Measurements from ENCODE around the gene FAM78A. TPM values are rescaled to one million over a fixed set of nuclear protein-coding genes. Genes with fewer than 3 reads are reported as not detected.
A peak's percentile ranks its signal among the peaks of the same experiment; 100 is the strongest.

FAM78A gene
- polyA plus RNA-seq, 3 donors, result 6.4 to 40.6 (median 7.2) TPM

GRCh38 chr9:131310833-131311554, 34.7 kb upstream of the FAM78A start:
- peak overlapping the region; percentile 49 for H3K4me2 ChIP-seq (replicated peaks; ENCODE audit: extremely low read depth, low read length, poor library complexity, severe bottlenecking)

More at GRCh38 chr9:131310833-131311554, 34.7 kb upstream of the FAM78A start:
- peak; percentile 5 to 20 (median 6) for DNase-seq
- Mint-ChIP-seq H3K4me3 (peak overlapping the region; percentile 58 to 76), H3K27ac (no peak overlapping the region), H3K9me3 (peaks cover 0 to 4% (median 0%) of the 10 kb centered on the region in 7 donors), H3K27me3 (ENCODE audit: low read depth in 3 of 3) (peaks cover 2 to 12% (median 6%) of the 10 kb centered on the region in 3 donors), H3K4me1 (peaks cover 10% of the 10 kb centered on the region), H3K36me3 (no peaks in the 10 kb centered on the region)
- WGBS (ENCODE audit: insufficient coverage), result 26% methylated on average over 13 of the region's 20 CpGs
- Histone ChIP-seq H4K20me1 (ENCODE audit: insufficient read depth, low read length) (no peaks in the 10 kb centered on the region), H3K9ac (ENCODE audit: insufficient read depth, low read length, poor library complexity, severe bottlenecking) (peak overlapping the region; percentile 21), H3K4me3 (replicated peaks in 1 of 3; ENCODE audit: low read depth in 2 of 3, low read length in 3 of 3) (no peak overlapping the region), H3K27ac (ENCODE audit: low read depth in 1 of 2, low read length in 2 of 2) (no peak overlapping the region), H3K27me3 (ENCODE audit: control insufficient read depth in 2 of 2, insufficient read depth in 2 of 2, low read length in 2 of 2) (peaks cover 0 to 5% of the 10 kb centered on the region in 2 donors), H3K4me1 (ENCODE audit: control insufficient read depth in 1 of 2, insufficient read depth in 2 of 2, low read length in 2 of 2) (peaks cover 3 to 7% of the 10 kb centered on the region in 2 donors), H2AFZ (ENCODE audit: insufficient read depth, low read depth, low read length, poor library complexity, severe bottlenecking) (peak overlapping the region; percentile 78), H3K36me3 (replicated peaks in 1 of 2; ENCODE audit: control insufficient read depth in 1 of 2, insufficient read depth in 2 of 2, low read length in 2 of 2) (no peaks in the 10 kb centered on the region), H3K79me2 (ENCODE audit: insufficient read depth, low read length) (no peaks in the 10 kb centered on the region), H3K9me3 (replicated peaks in 1 of 2; ENCODE audit: control insufficient read depth in 1 of 2, insufficient read depth in 1 of 2, low read length in 2 of 2) (no peaks in the 10 kb centered on the region)
- TF ChIP-seq CTCF (IDR thresholded peaks at IDR 0.05), result no peak
- intact Hi-C loops (cut with micrococcal nuclease), result no loop called here
